GM21717 (cell line): Measurements from ENCODE around the gene CC2D1A.
"Not testable (repeated sequence)": the region's sequence is repeated elsewhere in the genome, so short reads cannot be mapped to it uniquely, and the experiment has no call there.

Experiments
- ATAC-seq: cut with Tn5 transposase; IDR thresholded peaks from one replicate; pipeline ENCODE4 v1.9.1; 2021; ENCODE audit warnings: mild to moderate bottlenecking, moderate library complexity; ENCODE audit not compliant: unreplicated experiment

Gene CC2D1A

DNA sequence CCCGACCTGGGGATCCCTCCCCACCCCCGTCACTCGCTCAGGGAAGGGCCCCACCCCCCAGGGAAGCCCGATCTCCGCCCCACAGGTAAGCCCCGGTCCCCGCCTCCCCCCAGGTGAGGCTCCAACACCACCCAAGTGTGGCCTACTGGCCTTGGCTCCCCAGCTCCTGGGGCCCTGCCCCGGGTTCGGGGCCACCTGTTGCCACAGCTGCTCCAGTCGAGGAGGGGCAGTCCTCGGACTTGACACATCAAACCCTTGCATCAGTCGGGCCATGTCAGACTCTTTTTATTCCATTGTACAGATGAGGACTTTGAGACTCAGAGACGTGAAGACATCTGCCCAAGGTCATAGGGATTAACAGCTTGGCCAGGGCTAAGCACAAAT, 512 bp downstream of the CC2D1A start:
- ATAC-seq = no peak

- no peak for ATAC-seq
Measured at GRCh38 chr19:13906910-13907309, 909 bp downstream of the CC2D1A start.

DNA sequence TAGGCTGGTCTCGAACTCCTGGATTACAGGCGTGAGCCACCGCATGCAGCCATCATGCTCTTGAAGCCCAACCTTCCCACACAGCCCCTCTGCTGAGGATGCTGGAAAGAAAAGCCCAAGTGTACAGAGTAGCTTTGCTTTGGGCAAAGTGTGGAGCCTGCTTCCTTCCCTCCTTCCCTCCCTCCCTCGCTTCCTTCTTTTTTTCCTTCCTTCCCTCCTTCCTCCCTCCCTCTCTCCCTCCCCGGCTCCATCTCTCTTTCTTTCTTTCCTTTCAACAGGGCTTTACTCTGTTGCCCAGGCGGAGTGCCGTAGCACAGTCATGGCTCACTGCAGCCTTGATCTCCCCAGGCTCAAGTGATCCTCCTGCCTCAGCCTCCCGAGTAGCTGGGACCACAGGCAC, 2.7 kb downstream of the CC2D1A start:
- no peak for ATAC-seq

DNA sequence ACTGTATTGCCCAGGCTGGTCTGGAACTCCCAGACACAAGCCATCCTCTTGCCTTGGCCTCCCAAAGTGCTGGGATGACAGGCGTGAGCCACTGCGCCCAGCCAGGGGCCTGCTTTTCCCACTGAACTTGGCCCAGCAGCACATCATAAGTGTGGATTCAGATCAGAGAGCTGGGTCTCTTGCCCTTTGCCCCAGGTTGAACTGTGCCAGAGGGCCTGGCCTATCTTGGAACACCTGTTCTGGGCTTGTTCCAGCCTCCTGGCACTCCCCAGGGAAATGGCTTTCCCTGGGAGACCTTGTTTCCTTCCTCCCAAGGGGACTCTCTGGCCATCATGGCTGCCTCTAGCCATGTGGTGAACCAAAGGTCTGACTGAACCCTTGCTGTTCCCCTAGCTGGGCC, 3.4 kb downstream of the CC2D1A start:
- no peak for ATAC-seq

GRCh38 chr19:13913352-13913751, 7.4 kb downstream of the CC2D1A start:
- ATAC-seq = no peak

DNA sequence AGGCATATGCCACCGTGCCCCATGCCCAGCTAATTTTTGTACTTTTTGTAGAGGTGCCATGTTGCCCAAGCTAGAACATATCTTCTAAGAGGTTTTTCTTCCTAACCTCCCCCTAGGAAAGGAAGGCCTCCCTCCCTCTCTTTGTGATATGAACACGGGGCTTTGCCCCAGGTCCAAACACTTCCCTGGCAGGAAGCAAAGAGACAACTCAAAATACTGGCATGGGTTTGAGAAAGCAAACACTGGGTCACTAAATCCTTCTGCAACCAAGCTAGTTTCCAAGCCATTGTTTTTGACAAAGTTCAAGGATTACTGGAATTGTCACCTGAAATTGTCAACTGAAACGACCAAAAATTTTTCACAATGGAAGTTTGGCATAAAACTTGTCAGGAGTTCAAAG, 8.8 kb downstream of the CC2D1A start:
- ATAC-seq = no peak

DNA sequence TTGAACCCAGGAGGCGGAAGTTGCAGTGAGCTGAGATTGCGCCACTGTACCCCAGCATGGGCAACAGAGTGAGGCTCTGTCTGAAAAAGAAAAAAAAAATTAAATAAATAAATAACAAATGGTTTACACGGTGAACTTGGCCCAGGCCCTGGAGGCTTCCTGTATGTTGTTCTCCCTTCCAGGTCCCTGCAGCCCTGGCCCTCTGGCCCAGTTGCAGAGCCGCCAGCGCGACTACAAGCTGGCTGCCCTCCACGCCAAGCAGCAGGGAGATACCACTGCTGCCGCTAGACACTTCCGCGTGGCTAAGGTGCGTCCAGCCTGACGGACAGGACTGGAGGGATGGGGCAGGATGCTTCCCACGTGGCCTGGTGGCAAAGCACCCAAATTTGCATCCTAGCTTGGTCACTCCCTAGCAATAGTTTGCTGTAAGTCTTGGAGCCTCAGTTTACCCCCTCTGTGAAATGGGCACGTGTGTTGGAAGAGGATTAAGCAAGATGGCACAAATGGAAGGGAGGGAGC, 11.9 kb downstream of the CC2D1A start:
- ATAC-seq = no peak

GRCh38 chr19:13918726-13919411, 12.9 kb downstream of the CC2D1A start:
- ATAC-seq = no peak

GRCh38 chr19:13920524-13920923, 14.5 kb downstream of the CC2D1A start:
- no peak for ATAC-seq

DNA sequence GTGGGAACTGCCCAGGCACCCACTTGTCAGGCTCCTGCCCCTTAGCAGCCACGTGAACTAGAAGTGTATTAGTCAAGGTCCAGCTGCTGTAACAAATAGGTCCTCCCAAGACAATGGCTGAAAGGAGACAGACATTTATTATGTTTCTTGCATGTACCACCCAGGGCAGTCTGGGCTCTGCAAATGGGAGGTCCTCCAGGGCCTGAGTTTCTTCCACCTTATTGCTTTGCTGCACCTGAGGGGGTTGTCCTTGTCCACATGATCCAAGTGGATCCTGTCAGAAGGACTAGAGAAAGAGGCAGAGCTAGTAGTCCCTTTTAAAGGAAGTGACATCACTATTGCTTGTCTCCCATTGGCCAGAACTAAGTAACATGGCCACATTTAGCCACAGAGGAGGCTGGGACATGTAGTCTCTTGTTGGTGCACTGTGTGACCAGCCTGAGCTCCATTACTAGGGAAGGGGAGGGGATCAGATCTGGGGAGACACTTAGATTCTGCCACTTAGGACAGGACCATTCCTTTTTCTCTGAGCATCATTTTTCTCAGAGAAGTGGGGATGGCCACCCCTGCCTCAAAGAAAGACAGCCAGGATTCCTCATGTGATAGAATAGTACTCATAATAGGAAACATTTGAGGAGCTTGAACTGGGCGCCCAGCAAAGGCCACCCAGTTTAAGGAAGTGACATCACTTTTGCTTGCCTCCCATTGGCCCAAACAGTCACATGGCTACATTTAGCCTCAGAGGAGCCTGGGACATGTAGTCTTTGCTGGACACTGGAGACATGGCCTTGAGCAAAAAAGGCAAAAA, 15.1 kb downstream of the CC2D1A start:
- ATAC-seq = no peak

DNA sequence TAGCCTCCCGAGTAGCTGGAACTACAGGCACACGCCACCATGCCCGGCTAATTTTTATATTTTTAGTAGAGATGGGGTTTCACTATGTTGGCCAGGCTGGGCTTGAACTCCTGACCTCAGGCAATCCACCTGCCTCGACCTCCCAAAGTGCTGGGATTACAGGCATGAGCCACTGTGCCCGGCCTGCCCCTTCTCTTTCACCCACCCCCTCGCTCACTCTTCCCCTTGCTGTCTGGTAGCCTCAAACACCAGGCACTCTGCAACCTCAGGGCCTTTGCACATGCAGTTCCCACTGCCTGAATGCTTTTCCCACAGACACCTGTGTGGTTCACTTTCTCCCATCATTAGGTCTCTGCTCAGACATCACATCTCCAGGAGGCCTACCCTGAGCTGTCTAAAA, 16.1 kb downstream of the CC2D1A start:
- ATAC-seq = not testable (repeated sequence)

GRCh38 chr19:13923194-13923987, 17.4 kb downstream of the CC2D1A start:
- ATAC-seq = no peak

- no peak for ATAC-seq
Measured at GRCh38 chr19:13926010-13926409, 20.0 kb downstream of the CC2D1A start.

DNA sequence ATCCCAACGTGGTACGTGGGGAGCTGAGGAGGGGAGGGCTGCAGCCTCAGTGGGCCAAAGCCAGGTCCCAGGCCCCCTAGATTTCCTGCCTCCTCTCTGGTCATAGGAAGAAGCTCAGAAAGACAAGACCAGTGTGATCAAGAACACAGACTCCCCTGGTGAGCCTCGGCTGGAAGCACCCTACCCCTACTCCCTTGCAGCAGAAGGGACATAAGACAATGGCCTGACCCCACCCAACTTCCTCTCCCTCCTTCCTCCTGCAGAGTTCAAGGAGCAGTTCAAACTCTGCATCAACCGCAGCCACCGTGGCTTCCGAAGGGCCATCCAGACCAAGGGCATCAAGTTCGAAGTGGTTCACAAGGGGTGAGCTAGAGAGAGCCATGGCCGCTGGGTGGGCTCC, 20.7 kb downstream of the CC2D1A start:
- ATAC-seq = no peak

DNA sequence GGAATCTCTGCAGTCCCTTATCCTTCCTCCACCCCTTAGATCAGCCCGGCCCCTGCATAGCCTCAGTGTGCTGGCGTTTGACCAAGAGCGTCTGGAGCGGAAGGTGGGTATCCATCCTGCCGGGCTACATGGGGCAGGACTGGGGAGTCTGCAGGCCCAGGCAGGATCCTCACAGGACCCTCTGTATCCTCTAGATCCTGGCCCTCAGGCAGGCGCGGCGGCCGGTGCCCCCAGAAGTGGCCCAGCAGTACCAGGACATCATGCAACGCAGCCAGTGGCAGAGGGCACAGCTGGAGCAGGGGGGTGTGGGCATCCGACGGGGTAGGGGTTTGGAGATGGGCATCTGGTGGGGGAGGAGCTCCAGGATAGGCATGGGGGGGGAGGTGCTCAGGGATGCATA, 23.3 kb downstream of the CC2D1A start:
- ATAC-seq = no peak

GRCh38 chr19:13929956-13930355, 24.0 kb downstream of the CC2D1A start:
- ATAC-seq = no peak

DNA sequence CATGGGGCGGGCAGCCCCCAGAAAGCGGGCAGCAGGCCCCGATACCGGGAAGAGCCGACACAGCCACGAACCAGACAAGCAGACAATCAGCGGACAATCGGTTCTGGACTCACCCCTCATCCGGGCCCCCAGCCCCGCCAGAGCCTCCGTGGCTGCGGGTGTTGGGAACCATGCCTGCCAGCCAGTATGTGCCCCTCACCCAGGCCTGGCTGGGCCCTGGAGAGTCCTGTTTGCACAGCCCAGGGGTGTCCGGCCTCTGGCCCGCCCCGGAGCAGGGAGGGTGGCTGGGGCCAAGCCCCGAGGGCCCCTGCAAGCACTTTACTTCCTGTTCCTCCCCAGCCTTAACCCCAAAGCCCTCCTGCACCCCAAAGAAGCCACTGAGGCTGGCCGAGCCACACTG, 24.4 kb downstream of the CC2D1A start:
- ATAC-seq = no peak

DNA sequence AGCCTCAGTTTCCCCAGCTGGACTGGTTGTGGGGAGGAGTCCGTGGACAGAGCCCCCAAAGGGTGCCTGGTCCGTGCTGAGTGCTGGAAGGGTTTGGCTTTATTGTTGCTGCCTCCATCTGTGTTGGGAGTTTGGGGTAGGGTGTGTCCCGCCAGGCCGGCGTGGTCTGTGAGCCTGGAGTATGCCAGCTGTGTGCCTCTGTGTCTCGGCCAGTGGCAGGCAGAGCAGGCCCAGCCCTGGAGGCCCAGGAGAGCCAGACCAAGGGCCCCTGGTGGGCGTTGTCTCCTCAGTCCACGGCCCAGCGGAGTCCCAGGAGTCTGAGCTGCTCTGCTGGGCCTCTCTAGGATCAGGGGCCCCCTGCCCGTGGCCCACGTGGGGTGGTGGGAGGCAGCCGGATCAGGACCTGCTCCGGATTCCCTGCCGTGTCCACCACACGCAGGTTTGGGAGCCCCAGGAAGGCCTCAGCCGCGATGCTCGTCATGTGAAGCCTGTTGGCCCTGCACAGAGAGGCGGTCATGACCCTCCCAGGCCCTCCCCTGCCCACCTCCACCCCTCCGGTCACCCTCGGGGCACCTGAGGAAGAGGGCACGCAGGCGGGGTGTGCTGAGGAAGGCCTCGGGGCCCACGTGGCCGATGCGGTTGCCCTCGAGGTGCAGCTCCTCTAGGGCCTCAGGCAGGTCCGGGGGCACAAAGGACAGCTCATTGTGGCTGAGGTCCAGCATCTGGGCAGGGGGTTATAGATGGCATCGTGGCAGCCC, 25.6 kb downstream of the CC2D1A start:
- no peak for ATAC-seq

DNA sequence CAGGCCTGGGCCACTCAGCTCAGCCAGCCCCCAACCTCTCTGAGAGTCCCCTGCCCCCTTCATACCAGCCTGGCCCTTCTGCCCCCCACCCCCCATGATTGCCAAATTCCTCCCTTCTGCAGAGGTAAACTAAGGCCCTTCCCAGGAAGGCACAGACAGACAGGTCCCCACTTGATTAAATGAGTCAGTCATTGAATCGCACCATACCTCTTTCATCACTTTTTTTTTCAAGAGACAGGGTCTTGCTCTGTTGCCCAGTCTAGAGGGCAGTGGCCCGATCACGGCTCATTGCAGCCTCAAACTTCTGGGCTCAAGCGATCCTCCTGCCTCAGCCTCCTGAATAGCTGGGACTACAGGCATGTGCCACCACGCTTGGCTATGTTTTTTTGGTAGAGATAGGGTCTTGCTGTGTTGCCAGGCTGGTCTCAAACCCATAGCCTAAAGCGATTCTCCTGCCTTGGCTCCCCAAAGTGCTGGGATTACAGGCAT, 26.2 kb downstream of the CC2D1A start:
- no peak for ATAC-seq

DNA sequence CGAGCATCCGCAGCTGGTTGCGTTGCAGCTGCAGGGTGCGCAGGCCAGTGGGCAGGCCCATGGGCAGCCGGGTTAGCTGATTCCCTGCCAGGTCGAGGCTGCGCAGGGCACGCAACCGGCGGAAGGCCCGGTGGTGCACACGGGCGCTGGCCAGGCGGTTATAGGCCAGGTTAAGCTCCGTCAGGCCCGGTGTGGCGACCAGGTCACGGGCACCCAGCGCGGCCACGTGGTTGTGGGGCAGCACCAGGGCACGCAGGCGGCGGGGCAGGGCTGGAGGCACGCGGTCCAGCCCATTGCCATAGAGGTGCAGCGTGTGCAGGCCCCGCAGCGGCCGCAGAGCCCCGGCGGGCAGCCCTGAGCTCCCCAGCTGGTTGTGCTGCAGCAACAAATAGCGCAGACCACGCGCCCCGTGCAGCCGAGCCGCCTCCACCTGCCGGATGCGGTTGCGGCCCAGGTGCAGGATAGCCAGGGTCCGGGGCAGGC, 27.0 kb downstream of the CC2D1A start:
- ATAC-seq = no peak

DNA sequence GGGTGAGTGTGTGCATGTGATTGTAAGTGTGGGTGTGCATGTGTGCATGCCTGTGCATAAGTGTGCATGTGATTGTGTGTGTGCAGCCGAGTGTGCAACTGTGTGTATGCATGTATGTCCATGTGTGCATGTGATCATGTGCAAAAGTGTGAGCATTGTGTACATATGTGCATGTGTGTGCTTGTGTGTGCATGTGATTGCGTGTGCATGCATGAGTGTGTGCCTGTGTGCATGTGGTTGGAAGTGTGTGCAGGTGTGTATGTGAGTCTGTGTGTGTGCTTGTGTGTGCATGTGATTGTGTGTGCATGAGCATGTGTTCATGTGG, 28.7 kb downstream of the CC2D1A start:
- ATAC-seq = no peak
